Peyer's patch (tissue), 4 donors: ENCODE results near the gene MACC1.

Source experiments
- CTCF ChIP-seq, 6 experiments: fragments of 450-650 bp in 4 of 6; fragments of 200-600 bp in 2 of 6; sonication (generic) in 1 of 6; IDR thresholded peaks; one replicate each; pipeline ENCODE4 v1.5.1; 2017 to 2019; ENCODE audit warnings: antibody characterized with exemption in 6 of 6, mild to moderate bottlenecking in 3 of 6, moderate library complexity in 1 of 6
- POLR2A ChIP-seq, 2 donors: fragments of 450-650 bp; IDR thresholded peaks; one replicate each; pipeline ENCODE4 v1.5.1; 2017; ENCODE audit warnings: antibody characterized with exemption in 2 of 2, mild to moderate bottlenecking in 2 of 2, moderate library complexity in 2 of 2

- no peak for TF ChIP-seq POLR2A (IDR thresholded peaks at IDR 0.05)
- TF ChIP-seq CTCF (IDR thresholded peaks at IDR 0.05) = no peak
These were observed 25.8 kb downstream of the MACC1 start for GRCh38 chr7:20191391-20191869.
